ENCODE measurements around the gene SST. TPM values are rescaled to one million over a fixed set of nuclear protein-coding genes. Genes with fewer than 3 reads are reported as not detected.

SST gene
- total RNA-seq (2022) (not detected in 2 replicates), Bru-seq, nascent RNA (not detected), BruChase-seq, experiment 1, labeled RNA remaining after a 6-hour chase (not detected), BruChase-seq, experiment 2, labeled RNA remaining after a 2-hour chase (not detected)
- long read RNA-seq: 0 reads

DNA sequence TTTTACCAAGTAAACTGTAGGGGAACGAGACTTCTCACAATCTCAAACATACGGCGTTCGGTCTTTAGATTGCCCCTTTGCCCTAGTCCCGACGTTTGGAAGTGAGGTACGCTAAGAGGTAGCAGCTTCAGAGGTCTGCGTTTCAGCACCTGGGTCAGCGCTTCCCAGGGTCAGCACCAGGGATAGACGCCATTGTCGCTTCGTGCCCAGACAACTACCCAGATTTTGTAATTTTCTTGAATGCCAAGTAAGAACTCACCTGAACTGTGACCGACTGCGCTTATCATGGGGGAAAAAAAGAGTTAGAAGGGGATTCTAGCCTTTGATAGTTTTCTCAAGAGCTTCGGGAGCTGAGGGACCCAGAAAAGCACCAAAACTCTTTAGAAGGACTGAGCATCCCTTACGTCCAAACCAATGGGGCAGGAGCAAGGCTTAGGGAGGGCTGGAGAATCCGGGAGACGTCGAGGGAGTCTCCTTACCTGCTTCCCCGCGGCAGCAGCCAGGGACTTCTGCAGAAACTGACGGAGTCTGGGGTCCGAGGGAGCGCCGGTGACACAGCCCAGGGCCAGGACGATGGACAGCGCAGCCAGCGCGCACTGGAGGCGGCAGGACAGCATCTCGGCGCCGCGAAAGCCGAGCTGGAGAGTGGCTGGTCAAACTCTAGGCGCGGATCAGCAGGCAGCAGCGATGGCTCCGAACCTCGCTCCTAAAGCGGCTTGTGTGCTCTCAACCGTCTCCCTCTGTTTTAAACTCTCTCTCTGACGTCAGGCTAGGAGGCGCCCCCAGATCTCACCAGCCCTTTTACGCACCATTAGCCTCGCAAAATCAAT is at the start of gene SST:
SST (minus strand) TSS at position 720 of the 830 bp plus-strand sequence; CDS start at position 617, 103 bp downstream.
- H3K4me3 Mint-ChIP-seq (ENCODE audit: low read depth, unreplicated experiment): no peak within 1 kb of the TSS
- BruUV-seq (replicated peaks): no TSS peak
- H3K4me1 Mint-ChIP-seq (ENCODE audit: low read depth, unreplicated experiment): no peaks in the 10 kb centered on the region
- no peaks in the 10 kb centered on the region for H3K36me3 Mint-ChIP-seq (ENCODE audit: insufficient read depth, unreplicated experiment)
- peaks cover 77% of the 10 kb centered on the region for H3K27me3 Mint-ChIP-seq (ENCODE audit: unreplicated experiment)
- H3K27ac Mint-ChIP-seq (ENCODE audit: unreplicated experiment): no peak within 1 kb of the TSS
- intact Hi-C loops (cut with micrococcal nuclease; ENCODE audit: unreplicated experiment): loop anchor here (10.0 kb wide), 1 partner anchor 825 kb away; the partner anchor contains the start of gene ADIPOQ
- CTCF ChIA-PET: interaction anchor here (3.4 kb wide), 1 partner anchor 9 kb away, joined by 18 read pairs; no protein-coding TSS in a partner anchor
- H3K9me3 Mint-ChIP-seq (ENCODE audit: low read depth, unreplicated experiment): no peaks in the 10 kb centered on the region
- DNase-seq: peak; percentile 23
- TF ChIP-seq, protein P1, sequence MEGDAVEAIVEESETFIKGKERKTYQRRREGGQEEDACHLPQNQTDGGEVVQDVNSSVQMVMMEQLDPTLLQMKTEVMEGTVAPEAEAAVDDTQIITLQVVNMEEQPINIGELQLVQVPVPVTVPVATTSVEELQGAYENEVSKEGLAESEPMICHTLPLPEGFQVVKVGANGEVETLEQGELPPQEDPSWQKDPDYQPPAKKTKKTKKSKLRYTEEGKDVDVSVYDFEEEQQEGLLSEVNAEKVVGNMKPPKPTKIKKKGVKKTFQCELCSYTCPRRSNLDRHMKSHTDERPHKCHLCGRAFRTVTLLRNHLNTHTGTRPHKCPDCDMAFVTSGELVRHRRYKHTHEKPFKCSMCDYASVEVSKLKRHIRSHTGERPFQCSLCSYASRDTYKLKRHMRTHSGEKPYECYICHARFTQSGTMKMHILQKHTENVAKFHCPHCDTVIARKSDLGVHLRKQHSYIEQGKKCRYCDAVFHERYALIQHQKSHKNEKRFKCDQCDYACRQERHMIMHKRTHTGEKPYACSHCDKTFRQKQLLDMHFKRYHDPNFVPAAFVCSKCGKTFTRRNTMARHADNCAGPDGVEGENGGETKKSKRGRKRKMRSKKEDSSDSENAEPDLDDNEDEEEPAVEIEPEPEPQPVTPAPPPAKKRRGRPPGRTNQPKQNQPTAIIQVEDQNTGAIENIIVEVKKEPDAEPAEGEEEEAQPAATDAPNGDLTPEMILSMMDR (IDR thresholded peaks at IDR 0.05; ENCODE audit: unreplicated experiment): no peak

- CTCF ChIA-PET: interaction anchor here (0.5 to 2.0 kb wide), 8 partner anchors 13 to 1231 kb away, joined by 3 to 5 read pairs (median 3); no protein-coding TSS in a partner anchor
- H3K9me3 Mint-ChIP-seq (ENCODE audit: low read depth, unreplicated experiment): no peaks in the 10 kb centered on the region
- no peak overlapping the region for H3K27ac Mint-ChIP-seq (ENCODE audit: unreplicated experiment)
- intact Hi-C loops (cut with micrococcal nuclease; ENCODE audit: unreplicated experiment): no loop called here
- H3K27me3 Mint-ChIP-seq (ENCODE audit: unreplicated experiment): peaks cover 21% of the 10 kb centered on the region
- DNase-seq: no peak
- H3K4me3 Mint-ChIP-seq (ENCODE audit: low read depth, unreplicated experiment): no peak overlapping the region
- TF ChIP-seq, protein P1 (IDR thresholded peaks at IDR 0.05; ENCODE audit: unreplicated experiment): no peak
- peaks cover under 1% of the 10 kb centered on the region for H3K4me1 Mint-ChIP-seq (ENCODE audit: low read depth, unreplicated experiment)
- H3K36me3 Mint-ChIP-seq (ENCODE audit: insufficient read depth, unreplicated experiment): peaks cover 5% of the 10 kb centered on the region
- no TSS peak for BruUV-seq (replicated peaks)
Measured at GRCh38 chr3:187719628-187720336, 49.6 kb upstream of the SST start.

DNA sequence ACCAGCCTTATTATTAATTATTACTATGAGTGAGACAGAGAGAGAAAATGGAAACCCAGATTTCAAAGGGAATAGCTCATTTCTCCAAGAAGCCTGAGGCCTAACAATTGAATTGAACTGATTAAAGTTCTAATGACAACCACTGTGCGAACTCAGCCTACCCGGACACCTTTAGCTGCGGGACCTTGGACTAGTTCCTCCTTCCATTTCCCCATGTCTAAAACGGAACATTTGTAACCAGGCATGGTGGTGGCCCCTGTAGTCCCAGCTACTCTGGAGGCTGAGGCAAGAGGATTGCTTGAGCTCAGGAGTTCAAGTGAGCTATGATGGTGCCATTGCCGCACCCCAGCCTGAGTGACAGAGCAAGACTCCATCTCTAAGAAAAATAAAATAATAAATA is 48.6 kb upstream of the SST start:
- Mint-ChIP-seq H3K9me3 (ENCODE audit: low read depth, unreplicated experiment) (no peaks in the 10 kb centered on the region), H3K27ac (ENCODE audit: unreplicated experiment) (no peak overlapping the region), H3K36me3 (ENCODE audit: insufficient read depth, unreplicated experiment) (peaks cover 5% of the 10 kb centered on the region), H3K27me3 (ENCODE audit: unreplicated experiment) (peaks cover 24% of the 10 kb centered on the region), H3K4me1 (ENCODE audit: low read depth, unreplicated experiment) (peaks cover 10% of the 10 kb centered on the region), H3K4me3 (ENCODE audit: low read depth, unreplicated experiment) (no peak overlapping the region)
- intact Hi-C loops (cut with micrococcal nuclease; ENCODE audit: unreplicated experiment): no loop called here
- CTCF ChIA-PET: interaction anchor here (1.2 to 2.0 kb wide), 2 partner anchors 12 to 39 kb away, joined by 3 to 4 read pairs; no protein-coding TSS in a partner anchor
- TF ChIP-seq, protein P1 (IDR thresholded peaks at IDR 0.05; ENCODE audit: unreplicated experiment): no peak
- no TSS peak for BruUV-seq (replicated peaks)
- no peak for DNase-seq

- Mint-ChIP-seq H3K27me3 (ENCODE audit: unreplicated experiment) (peaks cover 24% of the 10 kb centered on the region), H3K4me3 (ENCODE audit: low read depth, unreplicated experiment) (no peak overlapping the region), H3K9me3 (ENCODE audit: low read depth, unreplicated experiment) (no peaks in the 10 kb centered on the region), H3K36me3 (ENCODE audit: insufficient read depth, unreplicated experiment) (peaks cover 5% of the 10 kb centered on the region), H3K4me1 (ENCODE audit: low read depth, unreplicated experiment) (peaks cover 10% of the 10 kb centered on the region), H3K27ac (ENCODE audit: unreplicated experiment) (no peak overlapping the region)
- no TSS peak for BruUV-seq (replicated peaks)
- intact Hi-C loops (cut with micrococcal nuclease; ENCODE audit: unreplicated experiment): no loop called here
- CTCF ChIA-PET: interaction anchor here (0.6 kb wide), 2 partner anchors 9 to 13 kb away, joined by 3 to 4 read pairs; no protein-coding TSS in a partner anchor
- DNase-seq: no peak
- TF ChIP-seq, protein P1 (IDR thresholded peaks at IDR 0.05; ENCODE audit: unreplicated experiment): no peak
Measured at GRCh38 chr3:187717572-187717971, 47.4 kb upstream of the SST start.

Data from Calu3 (cell line).